Mesenchymal stem cell (in vitro differentiated cells and primary cell): ENCODE data around the gene PDHB.

ENCODE experiments used
- DNase-seq: peaks from one replicate; pipeline ENCODE4 v3.0.0-alpha.2; 2013
- H2AFZ ChIP-seq: one replicate; pipeline ENCODE4 v1.6.1; 2013; ENCODE audit warnings: low read depth, mild to moderate bottlenecking, control low read depth, inconsistent platforms, low read length, moderate library complexity
- H2AK5ac ChIP-seq: 2 replicates; pipeline ENCODE4 v1.6.1; 2013; ENCODE audit warnings: low read length, moderate library complexity, mild to moderate bottlenecking, inconsistent platforms; ENCODE audit not compliant: severe bottlenecking
- H2BK120ac ChIP-seq: one replicate; pipeline ENCODE4 v1.6.1; 2013; ENCODE audit warnings: low read depth, mild to moderate bottlenecking, inconsistent platforms, low read length, moderate library complexity
- H2BK12ac ChIP-seq, 2 experiments: one replicate each; pipeline ENCODE4 v1.6.1; 2013; ENCODE audit warnings: inconsistent platforms in 2 of 2, low read length in 2 of 2, mild to moderate bottlenecking in 2 of 2, moderate library complexity in 2 of 2, control low read depth in 1 of 2
- H2BK15ac ChIP-seq: one replicate; pipeline ENCODE4 v1.6.1; 2013; ENCODE audit warnings: mild to moderate bottlenecking, low read depth, inconsistent platforms; ENCODE audit not compliant: poor library complexity, severe bottlenecking
- H2BK5ac ChIP-seq: 2 replicates; pipeline ENCODE4 v1.6.1; 2013; ENCODE audit warnings: low read depth, mild to moderate bottlenecking, low read length, control low read depth, inconsistent platforms; ENCODE audit not compliant: poor library complexity, severe bottlenecking
- H3K14ac ChIP-seq, 2 experiments: one replicate each; pipeline ENCODE4 v1.6.1; 2013; ENCODE audit warnings: inconsistent platforms in 2 of 2, low read length in 2 of 2, control low read depth in 1 of 2, mild to moderate bottlenecking in 1 of 2, moderate library complexity in 1 of 2
- H3K18ac ChIP-seq, 2 experiments: one replicate each; pipeline ENCODE4 v1.6.1; 2013; ENCODE audit warnings: inconsistent platforms in 2 of 2, low read length in 2 of 2, control low read depth in 1 of 2, low read depth in 1 of 2, mild to moderate bottlenecking in 1 of 2
- H3K23ac ChIP-seq, 2 experiments: one replicate each; pipeline ENCODE4 v1.6.1; 2013; ENCODE audit warnings: inconsistent platforms in 2 of 2, low read length in 2 of 2, mild to moderate bottlenecking in 2 of 2, moderate library complexity in 2 of 2, control low read depth in 1 of 2
- H3K27ac ChIP-seq: 2 replicates; pipeline ENCODE4 v1.5.1; 2013; ENCODE audit warnings: mild to moderate bottlenecking, moderate library complexity, low read length, control low read depth, inconsistent platforms; ENCODE audit not compliant: poor library complexity, severe bottlenecking
- H3K27me3 ChIP-seq, 2 experiments: 2 replicates each; pipeline versions ENCODE4 v1.6.1 to v1.7.0; 2013; ENCODE audit warnings: low read length in 2 of 2, mild to moderate bottlenecking in 2 of 2, moderate library complexity in 2 of 2, control low read depth in 1 of 2, inconsistent platforms in 1 of 2; ENCODE audit not compliant: control insufficient read depth in 1 of 2, insufficient read depth in 1 of 2
- H3K36me3 ChIP-seq, 2 experiments: 2 replicates each; pipeline versions ENCODE4 v1.6.1 to v1.7.0; 2013; ENCODE audit warnings: low read length in 2 of 2, control low read depth in 1 of 2, inconsistent platforms in 1 of 2, low read depth in 1 of 2, mild to moderate bottlenecking in 1 of 2; ENCODE audit not compliant: insufficient read depth in 2 of 2, control insufficient read depth in 1 of 2
- H3K4ac ChIP-seq, 2 experiments: one replicate each; pipeline ENCODE4 v1.6.1; 2013; ENCODE audit warnings: inconsistent platforms in 2 of 2, low read length in 2 of 2, mild to moderate bottlenecking in 2 of 2, moderate library complexity in 2 of 2, control low read depth in 1 of 2, low read depth in 1 of 2
- H3K4me1 ChIP-seq: 2 replicates; pipeline ENCODE4 v1.6.1; 2013; ENCODE audit warnings: low read depth, low read length, control low read depth; ENCODE audit not compliant: control insufficient read depth, insufficient read depth
- H3K4me2 ChIP-seq: 2 replicates; pipeline ENCODE4 v1.6.1; 2013; ENCODE audit warnings: low read length, mild to moderate bottlenecking, inconsistent platforms; ENCODE audit not compliant: poor library complexity, severe bottlenecking
- H3K4me3 ChIP-seq, 2 experiments: 2 replicates each; pipeline versions ENCODE4 v1.5.1 to v1.7.0; 2013; ENCODE audit warnings: low read length in 2 of 2, mild to moderate bottlenecking in 2 of 2, control low read depth in 1 of 2, low read depth in 1 of 2; ENCODE audit not compliant: insufficient read depth in 1 of 2
- H3K79me1 ChIP-seq: replicated peaks from 2 replicates; pipeline ENCODE4 v1.6.1; 2013; ENCODE audit warnings: mild to moderate bottlenecking, control low read depth, low read length, inconsistent platforms; ENCODE audit not compliant: poor library complexity, severe bottlenecking
- H3K9ac ChIP-seq: 2 replicates; pipeline ENCODE4 v1.7.0; 2013; ENCODE audit warnings: mild to moderate bottlenecking, low read length, moderate library complexity
- H3K9me3 ChIP-seq: 2 replicates; pipeline ENCODE4 v1.7.0; 2013; ENCODE audit warnings: mild to moderate bottlenecking, low read length; ENCODE audit not compliant: control insufficient read depth
- H4K8ac ChIP-seq: one replicate; pipeline ENCODE4 v1.6.1; 2013; ENCODE audit warnings: inconsistent platforms, mild to moderate bottlenecking, low read length, moderate library complexity
- H4K91ac ChIP-seq: one replicate; pipeline ENCODE4 v1.6.1; 2013; ENCODE audit warnings: mild to moderate bottlenecking, low read length, inconsistent platforms
- WGBS: methylation state at CpG from one replicate; pipeline ENCODE4 v1.1.7; 2013; ENCODE audit warnings: mixed read lengths; 5-methylcytosine and 5-hydroxymethylcytosine counted together

The PDHB gene

DNA sequence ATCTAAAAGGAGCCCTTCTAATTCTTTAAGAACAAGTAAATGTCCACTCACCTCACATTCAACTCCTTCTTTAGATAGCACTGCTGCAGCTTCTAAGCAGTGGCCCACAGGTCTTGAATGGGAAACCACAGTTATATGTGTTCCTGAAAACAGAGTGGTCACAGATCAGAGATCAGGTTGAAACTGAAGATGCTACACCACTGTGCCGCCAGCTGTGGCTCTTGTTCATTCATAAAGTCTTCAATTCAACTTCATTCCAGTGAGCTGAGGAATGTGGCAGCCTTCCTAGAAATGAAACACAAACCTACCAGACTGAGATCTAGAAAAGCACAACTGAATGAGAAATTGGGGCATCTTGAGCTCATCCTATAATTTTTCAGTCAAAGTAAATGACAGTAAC, 4.0 kb downstream of the PDHB start:
- no peak overlapping the region for H2AK5ac ChIP-seq
- H3K27me3 ChIP-seq = no peaks in the 10 kb centered on the region
- no peak overlapping the region for H2BK12ac ChIP-seq
- no peak overlapping the region for H2AFZ ChIP-seq
- H3K4me1 ChIP-seq = peaks cover 12% of the 10 kb centered on the region
- no peak overlapping the region for H2BK15ac ChIP-seq
- no peak overlapping the region for H2BK5ac ChIP-seq
- no peak overlapping the region for H2BK120ac ChIP-seq
- H3K23ac ChIP-seq = no peak overlapping the region
- 56% methylated on average over 1 of the region's 1 CpG for WGBS
- H3K79me1 ChIP-seq = peaks cover 10% of the 10 kb centered on the region
- H3K4ac ChIP-seq = no peak overlapping the region
- no peak overlapping the region for H4K8ac ChIP-seq
- no peak overlapping the region for H4K91ac ChIP-seq
- H3K18ac ChIP-seq = no peak overlapping the region
- H3K4me3 ChIP-seq = no peak overlapping the region
- H3K36me3 ChIP-seq = peaks cover 32 to 76% of the 10 kb centered on the region in 2 experiments
- peak overlapping the region; percentile 48 for H3K9ac ChIP-seq
- no peak for DNase-seq
- H3K14ac ChIP-seq = no peak overlapping the region
- H3K4me2 ChIP-seq = no peak overlapping the region
- H3K9me3 ChIP-seq = no peaks in the 10 kb centered on the region
- H3K27ac ChIP-seq = no peak overlapping the region

GRCh38 chr3:58427661-58428361, 5.8 kb downstream of the PDHB start:
- Histone ChIP-seq H4K91ac (no peak overlapping the region), H3K18ac (no peak overlapping the region), H3K4me2 (no peak overlapping the region), H3K36me3 (peaks cover 36 to 94% of the 10 kb centered on the region in 2 experiments), H3K4me1 (peaks cover 7% of the 10 kb centered on the region), H2BK15ac (no peak overlapping the region), H3K14ac (peak overlapping the region in 1 of 2 experiments; percentile 23), H3K27me3 (no peaks in the 10 kb centered on the region), H4K8ac (no peak overlapping the region), H3K23ac (no peak overlapping the region), H3K27ac (no peak overlapping the region), H3K79me1 (peaks cover 10% of the 10 kb centered on the region), H3K4ac (no peak overlapping the region), H2BK12ac (no peak overlapping the region), H2AFZ (no peak overlapping the region), H3K4me3 (no peak overlapping the region), H2AK5ac (no peak overlapping the region), H2BK5ac (no peak overlapping the region), H3K9me3 (no peaks in the 10 kb centered on the region), H2BK120ac (no peak overlapping the region), H3K9ac (no peak overlapping the region)
- no peak for DNase-seq
- 96% methylated on average over 6 of the region's 7 CpGs for WGBS

DNA sequence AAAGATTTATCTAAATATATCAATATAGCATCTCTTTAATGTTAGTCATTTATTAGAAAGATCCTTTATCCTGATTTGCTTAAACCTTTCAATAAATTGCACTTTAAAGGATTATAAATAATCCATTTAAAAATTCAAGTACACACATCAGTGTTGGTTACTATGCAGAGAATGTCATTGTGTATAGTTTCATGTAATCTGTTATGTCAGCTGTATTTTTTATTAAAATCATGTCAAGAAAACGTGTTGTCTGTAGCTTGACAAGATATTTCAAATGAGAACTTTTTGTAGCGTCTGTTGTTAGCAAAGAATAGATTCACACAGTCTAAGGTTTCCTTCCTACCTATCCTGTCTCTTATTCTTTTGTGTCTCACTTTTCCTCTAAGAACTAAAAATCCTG, 7.8 kb downstream of the PDHB start:
- Histone ChIP-seq H3K9ac (no peak overlapping the region), H3K18ac (no peak overlapping the region), H3K4me3 (no peak overlapping the region), H3K27me3 (no peaks in the 10 kb centered on the region), H3K27ac (no peak overlapping the region), H2BK12ac (no peak overlapping the region), H2AK5ac (no peak overlapping the region), H3K14ac (no peak overlapping the region), H2BK15ac (no peak overlapping the region), H2BK120ac (no peak overlapping the region), H4K91ac (no peak overlapping the region), H3K23ac (no peak overlapping the region), H3K4me1 (peaks cover 6% of the 10 kb centered on the region), H2AFZ (no peak overlapping the region), H3K4me2 (no peak overlapping the region), H3K4ac (no peak overlapping the region), H3K9me3 (no peaks in the 10 kb centered on the region), H4K8ac (no peak overlapping the region), H3K79me1 (peaks cover 9% of the 10 kb centered on the region), H2BK5ac (no peak overlapping the region), H3K36me3 (peaks cover 48 to 98% of the 10 kb centered on the region in 2 experiments)
- no peak for DNase-seq
- WGBS = 91% methylated on average over 2 of the region's 2 CpGs

GRCh38 chr3:58424613-58425012, 9.0 kb downstream of the PDHB start:
- 75% methylated on average over 8 of the region's 8 CpGs for WGBS

More at GRCh38 chr3:58424613-58425012, 9.0 kb downstream of the PDHB start:
- Histone ChIP-seq H3K4me2 (no peak overlapping the region), H3K27ac (no peak overlapping the region), H4K8ac (peak overlapping the region; percentile 30), H3K23ac (no peak overlapping the region), H3K4me3 (no peak overlapping the region), H3K18ac (no peak overlapping the region), H2BK120ac (no peak overlapping the region), H3K27me3 (no peaks in the 10 kb centered on the region), H2AK5ac (no peak overlapping the region), H3K4ac (no peak overlapping the region), H3K4me1 (peaks cover 4% of the 10 kb centered on the region), H3K36me3 (peaks cover 44 to 89% of the 10 kb centered on the region in 2 experiments), H2BK15ac (no peak overlapping the region), H2AFZ (no peak overlapping the region), H3K9ac (no peak overlapping the region), H3K79me1 (peaks cover 6% of the 10 kb centered on the region), H3K9me3 (no peaks in the 10 kb centered on the region), H2BK5ac (no peak overlapping the region), H4K91ac (no peak overlapping the region), H3K14ac (no peak overlapping the region), H2BK12ac (no peak overlapping the region)
- no peak for DNase-seq
